Fibroblast of skin of right quadriceps (primary cell): ENCODE data around the gene OR51A7.
"Not testable (repeated sequence)": the region's sequence is repeated elsewhere in the genome, so short reads cannot be mapped to it uniquely, and the experiment has no call there.

ENCODE experiments used
- DNase-seq: peaks from one replicate; pipeline ENCODE4 v3.0.0-alpha.2; 2013

The OR51A7 gene

GRCh38 chr11:4903484-4903883 is at the start of gene OR51A7:
Gene OR51A7 (plus strand): TSS chr11:4903783. CDS start chr11:4907370, 3,587 bp downstream.
- DNase-seq = no peak

- DNase-seq = not testable (repeated sequence)
Observed at GRCh38 chr11:4854286-4854685, 49.3 kb upstream of the OR51A7 start.

- no peak for DNase-seq
Observed at GRCh38 chr11:4862447-4863236, 40.9 kb upstream of the OR51A7 start.

GRCh38 chr11:4863876-4864275 is 39.7 kb upstream of the OR51A7 start:
- DNase-seq = no peak

GRCh38 chr11:4865855-4866254 is 37.7 kb upstream of the OR51A7 start:
- no peak for DNase-seq

- no peak for DNase-seq
Observed at GRCh38 chr11:4881188-4881587, 22.4 kb upstream of the OR51A7 start.

- peak; percentile 45 for DNase-seq
Observed at GRCh38 chr11:4881860-4882500, 21.6 kb upstream of the OR51A7 start, which contains the start of gene OR51T1. Gene OR51T1 (plus strand): TSS chr11:4881900. CDS start chr11:4881900, 0 bp downstream.

GRCh38 chr11:4882543-4882942 is 21.0 kb upstream of the OR51A7 start:
- DNase-seq = no peak

- no peak for DNase-seq
Observed at GRCh38 chr11:4884361-4884760, 19.2 kb upstream of the OR51A7 start.

- DNase-seq = no peak
Observed at GRCh38 chr11:4886186-4886585, 17.4 kb upstream of the OR51A7 start.

GRCh38 chr11:4887591-4887990 is 16.0 kb upstream of the OR51A7 start:
- peak; percentile 2 for DNase-seq

- no peak for DNase-seq
Observed at GRCh38 chr11:4890279-4890678, 13.3 kb upstream of the OR51A7 start.

- peak; percentile 90 for DNase-seq
Observed at GRCh38 chr11:4891996-4892640, 11.5 kb upstream of the OR51A7 start.

- no peak for DNase-seq
Observed at GRCh38 chr11:4916581-4916980, 13.0 kb downstream of the OR51A7 start.

- DNase-seq = no peak
Observed at GRCh38 chr11:4919250-4919649, 15.7 kb downstream of the OR51A7 start, which contains the start of gene OR51G2. Gene OR51G2 (minus strand): TSS chr11:4919350. CDS start chr11:4915663, 3,687 bp downstream.

GRCh38 chr11:4921796-4922195 is 18.2 kb downstream of the OR51A7 start:
- DNase-seq = no peak

- DNase-seq = no peak
Observed at GRCh38 chr11:4922304-4922703, 18.7 kb downstream of the OR51A7 start.

GRCh38 chr11:4924239-4924638 is 20.7 kb downstream of the OR51A7 start, which contains the start of gene OR51G1:
Gene OR51G1 (minus strand): TSS chr11:4924339. CDS start chr11:4924339, 0 bp downstream.
- DNase-seq = no peak

GRCh38 chr11:4926608-4927007 is 23.0 kb downstream of the OR51A7 start:
- no peak for DNase-seq

GRCh38 chr11:4932751-4933150 is 29.2 kb downstream of the OR51A7 start:
- no peak for DNase-seq

- no peak for DNase-seq
Observed at GRCh38 chr11:4936745-4937144, 33.2 kb downstream of the OR51A7 start.

GRCh38 chr11:4947505-4947904 is 43.9 kb downstream of the OR51A7 start, which contains the start of gene OR51A4:
Gene OR51A4 (minus strand): TSS chr11:4947605. CDS start chr11:4947100, 505 bp downstream.
- no peak for DNase-seq

- not testable (repeated sequence) for DNase-seq
Observed at GRCh38 chr11:4955613-4956012, 52.0 kb downstream of the OR51A7 start, which contains the start of gene OR51A2. Gene OR51A2 (minus strand): TSS chr11:4955713. CDS start chr11:4955713, 0 bp downstream.
